Cardiac muscle cell (in vitro differentiated cells and primary cell): ENCODE measurements around the gene SLC15A5. TPM values are rescaled to one million over a fixed set of nuclear protein-coding genes. Genes with fewer than 3 reads are reported as not detected.

ENCODE experiments used
- DNase-seq, 2 donors: peaks; one replicate each; pipeline versions ENCODE4 v3.0.0 to v3.0.0-alpha.2; 2010 to 2017; ENCODE audit warnings: low read depth in 1 of 2, low spot score in 1 of 2
- H3K27ac ChIP-seq: fragments of 200-600 bp; sonication (generic); 2 replicates; pipeline ENCODE4 v1.5.1; 2016
- H3K27me3 ChIP-seq: fragments of 200-600 bp; sonication (generic); 2 replicates; pipeline ENCODE4 v1.6.0; 2016; ENCODE audit warnings: control low read depth
- H3K36me3 ChIP-seq: fragments of 200-600 bp; sonication (generic); 2 replicates; pipeline ENCODE4 v1.5.1; 2016; ENCODE audit warnings: control low read depth
- H3K4me1 ChIP-seq: fragments of 200-600 bp; sonication (generic); 2 replicates; pipeline ENCODE4 v1.8.1; 2017; ENCODE audit warnings: low read depth, mild to moderate bottlenecking, mixed run types
- H3K4me3 ChIP-seq: fragments of 200-600 bp; sonication (generic); 2 replicates; pipeline ENCODE4 v1.5.1; 2016; ENCODE audit warnings: mild to moderate bottlenecking
- H3K9me3 ChIP-seq: fragments of 200-600 bp; sonication (generic); 2 replicates; pipeline ENCODE4 v1.5.1; 2017; ENCODE audit warnings: low read depth, mild to moderate bottlenecking, control low read depth
- polyA plus RNA-seq: library from polyadenylated mRNA; unstranded; fragments of >200 nt; fragmentation: Nextera tagmentation; extraction: Ambion mirVana; gene quantifications from 2 replicates; pipeline ENCODE4 v1.2.1, GENCODE V29; 2016
- total RNA-seq: library from RNA; depleted of rRNA; stranded (reverse); fragments of >200 nt; gene quantifications from 2 replicates; pipeline ENCODE4 v1.2.3, GENCODE V29; 2016
- TF ChIP-seq, protein P1 (sequence below): IDR thresholded peaks from 2 replicates; pipeline ENCODE4 v1.5.1; 2012; ENCODE audit warnings: low read depth, mild to moderate bottlenecking, low read length

The SLC15A5 gene, protein sequence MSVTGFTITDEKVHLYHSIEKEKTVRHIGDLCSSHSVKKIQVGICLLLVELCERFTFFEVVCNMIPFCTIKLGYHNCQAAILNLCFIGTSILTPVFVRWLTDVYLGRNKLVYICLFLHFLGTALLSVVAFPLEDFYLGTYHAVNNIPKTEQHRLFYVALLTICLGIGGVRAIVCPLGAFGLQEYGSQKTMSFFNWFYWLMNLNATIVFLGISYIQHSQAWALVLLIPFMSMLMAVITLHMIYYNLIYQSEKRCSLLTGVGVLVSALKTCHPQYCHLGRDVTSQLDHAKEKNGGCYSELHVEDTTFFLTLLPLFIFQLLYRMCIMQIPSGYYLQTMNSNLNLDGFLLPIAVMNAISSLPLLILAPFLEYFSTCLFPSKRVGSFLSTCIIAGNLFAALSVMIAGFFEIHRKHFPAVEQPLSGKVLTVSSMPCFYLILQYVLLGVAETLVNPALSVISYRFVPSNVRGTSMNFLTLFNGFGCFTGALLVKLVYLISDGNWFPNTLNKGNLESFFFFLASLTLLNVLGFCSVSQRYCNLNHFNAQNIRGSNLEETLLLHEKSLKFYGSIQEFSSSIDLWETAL
- total RNA-seq: not detected in 2 replicates
- not detected in 2 replicates for polyA plus RNA-seq

DNA sequence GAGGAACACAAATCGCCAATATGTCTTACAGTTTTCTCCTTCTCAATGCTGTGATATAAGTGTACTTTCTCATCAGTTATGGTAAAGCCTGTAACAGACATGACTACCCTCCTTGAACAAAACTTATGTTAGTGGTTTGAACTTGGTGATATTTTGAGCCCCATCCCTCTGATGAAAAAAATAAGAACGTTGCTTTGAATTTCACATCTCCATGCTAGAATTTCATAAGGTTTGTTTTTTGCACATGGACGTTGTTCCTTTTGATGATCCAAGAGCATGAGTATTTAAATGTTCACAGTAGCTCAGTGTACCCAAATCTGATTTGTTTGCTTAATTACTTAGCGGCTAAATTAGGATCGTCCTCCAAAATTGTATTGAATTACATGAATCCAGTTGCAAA, at the start of gene SLC15A5:
SLC15A5 (minus strand) TSS at position 101 of the 400 bp plus-strand sequence; CDS start at position 101, 0 bp downstream.
- no peaks in the 10 kb centered on the region for H3K36me3 ChIP-seq
- peaks cover 4% of the 10 kb centered on the region for H3K4me1 ChIP-seq
- H3K9me3 ChIP-seq: no peaks in the 10 kb centered on the region
- no peak for DNase-seq
- H3K27ac ChIP-seq: no peak within 1 kb of the TSS
- TF ChIP-seq, protein P1, sequence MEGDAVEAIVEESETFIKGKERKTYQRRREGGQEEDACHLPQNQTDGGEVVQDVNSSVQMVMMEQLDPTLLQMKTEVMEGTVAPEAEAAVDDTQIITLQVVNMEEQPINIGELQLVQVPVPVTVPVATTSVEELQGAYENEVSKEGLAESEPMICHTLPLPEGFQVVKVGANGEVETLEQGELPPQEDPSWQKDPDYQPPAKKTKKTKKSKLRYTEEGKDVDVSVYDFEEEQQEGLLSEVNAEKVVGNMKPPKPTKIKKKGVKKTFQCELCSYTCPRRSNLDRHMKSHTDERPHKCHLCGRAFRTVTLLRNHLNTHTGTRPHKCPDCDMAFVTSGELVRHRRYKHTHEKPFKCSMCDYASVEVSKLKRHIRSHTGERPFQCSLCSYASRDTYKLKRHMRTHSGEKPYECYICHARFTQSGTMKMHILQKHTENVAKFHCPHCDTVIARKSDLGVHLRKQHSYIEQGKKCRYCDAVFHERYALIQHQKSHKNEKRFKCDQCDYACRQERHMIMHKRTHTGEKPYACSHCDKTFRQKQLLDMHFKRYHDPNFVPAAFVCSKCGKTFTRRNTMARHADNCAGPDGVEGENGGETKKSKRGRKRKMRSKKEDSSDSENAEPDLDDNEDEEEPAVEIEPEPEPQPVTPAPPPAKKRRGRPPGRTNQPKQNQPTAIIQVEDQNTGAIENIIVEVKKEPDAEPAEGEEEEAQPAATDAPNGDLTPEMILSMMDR: no peak
- no peaks in the 10 kb centered on the region for H3K27me3 ChIP-seq
- no peak within 1 kb of the TSS for H3K4me3 ChIP-seq

DNA sequence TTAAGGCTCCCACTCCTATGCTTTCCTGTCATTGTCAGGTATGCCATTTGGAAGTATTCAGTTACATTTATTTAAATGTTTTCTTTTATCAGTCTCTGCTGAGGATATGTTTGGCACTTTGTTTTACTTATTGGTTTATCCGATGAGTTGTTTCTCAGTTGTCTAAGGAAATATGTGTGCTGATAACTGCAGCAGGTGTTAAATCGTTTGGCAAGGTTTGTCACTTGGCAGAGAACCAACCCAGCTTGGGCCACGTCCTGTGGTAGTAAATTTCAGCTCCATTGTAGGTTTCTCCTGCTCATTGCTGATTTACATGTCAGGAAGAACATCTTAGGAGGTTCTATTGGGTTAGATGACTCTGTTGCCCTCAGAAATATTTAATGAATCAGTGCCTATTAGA, 47.9 kb upstream of the SLC15A5 start:
- TF ChIP-seq, protein P1: no peak
- Histone ChIP-seq H3K36me3 (no peaks in the 10 kb centered on the region), H3K4me1 (peaks cover 12% of the 10 kb centered on the region), H3K27ac (no peak overlapping the region), H3K27me3 (no peaks in the 10 kb centered on the region), H3K4me3 (no peak overlapping the region), H3K9me3 (no peaks in the 10 kb centered on the region)
- no peak for DNase-seq

DNA sequence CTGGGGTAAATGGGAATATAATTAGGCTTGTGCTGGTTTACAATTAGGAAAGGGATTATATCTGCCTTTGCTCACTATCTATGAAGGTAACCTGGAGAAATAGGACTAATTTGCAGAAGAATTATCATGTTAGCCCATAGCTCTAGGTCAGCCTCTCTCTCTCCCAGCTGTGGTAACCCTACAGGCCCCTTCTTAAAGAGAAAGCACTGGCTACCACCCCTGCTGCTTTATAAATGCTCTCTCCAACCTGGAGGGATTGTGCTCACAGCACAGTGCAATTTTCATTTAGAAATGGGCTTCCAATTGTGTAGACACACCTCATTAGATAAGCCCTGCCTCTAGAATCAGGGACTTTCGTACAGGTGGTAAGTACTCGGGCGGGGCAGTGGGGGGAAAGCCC, 47.3 kb upstream of the SLC15A5 start:
- H3K4me1 ChIP-seq: peaks cover 5% of the 10 kb centered on the region
- H3K36me3 ChIP-seq: no peaks in the 10 kb centered on the region
- H3K4me3 ChIP-seq: no peak overlapping the region
- H3K27me3 ChIP-seq: no peaks in the 10 kb centered on the region
- no peak overlapping the region for H3K27ac ChIP-seq
- H3K9me3 ChIP-seq: no peaks in the 10 kb centered on the region
- TF ChIP-seq, protein P1: no peak
- DNase-seq: no peak

DNA sequence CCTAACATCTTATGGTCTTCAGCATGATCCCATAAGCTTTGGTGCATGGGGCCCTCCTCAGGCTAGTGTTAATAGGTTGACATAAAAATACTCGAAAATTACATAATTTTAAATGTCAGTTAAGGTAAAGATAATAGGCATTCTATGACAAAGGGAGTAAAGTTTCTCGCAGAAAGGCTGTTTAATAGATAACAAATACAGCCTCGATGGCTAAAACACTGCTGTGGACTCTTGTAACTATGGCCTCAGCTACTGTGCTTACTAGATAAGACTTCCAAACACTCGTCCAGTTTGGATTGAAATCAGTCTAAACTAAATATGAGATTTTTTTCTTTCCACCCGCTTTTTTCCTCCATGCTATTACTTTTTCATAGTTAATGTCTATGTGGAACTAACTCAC, 46.8 kb upstream of the SLC15A5 start:
- Histone ChIP-seq H3K4me1 (peaks cover under 1% of the 10 kb centered on the region), H3K36me3 (no peaks in the 10 kb centered on the region), H3K9me3 (no peaks in the 10 kb centered on the region), H3K27ac (no peak overlapping the region), H3K27me3 (no peaks in the 10 kb centered on the region), H3K4me3 (no peak overlapping the region)
- TF ChIP-seq, protein P1: no peak
- DNase-seq: no peak

DNA sequence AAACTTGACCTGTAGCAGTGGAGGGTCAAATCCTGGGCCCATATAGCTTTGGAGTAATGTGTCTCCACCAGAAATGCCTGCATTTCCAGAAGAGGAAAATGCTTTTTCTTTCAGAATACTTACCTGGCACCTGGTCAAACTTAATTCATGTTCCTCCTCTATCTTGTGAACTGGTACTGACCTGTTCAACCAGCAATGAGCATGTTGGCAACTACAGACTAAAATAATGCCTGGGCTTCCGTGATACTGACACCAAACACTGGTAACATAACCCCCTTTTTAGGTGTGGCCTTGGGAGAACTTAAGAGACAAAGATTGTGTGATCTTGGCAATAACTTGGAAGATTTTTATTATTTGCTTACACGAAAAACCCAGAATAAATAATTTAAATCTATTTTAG, 46.2 kb upstream of the SLC15A5 start:
- TF ChIP-seq, protein P1: no peak
- Histone ChIP-seq H3K36me3 (no peaks in the 10 kb centered on the region), H3K27me3 (no peaks in the 10 kb centered on the region), H3K9me3 (no peaks in the 10 kb centered on the region), H3K4me1 (no peaks in the 10 kb centered on the region), H3K4me3 (no peak overlapping the region), H3K27ac (no peak overlapping the region)
- DNase-seq: no peak
